8988T (cell line): ENCODE measurements around the gene PIPOX.

ENCODE experiments used
- DNase-seq: peaks from one replicate; pipeline ENCODE4 v3.0.0; 2011

The PIPOX gene

GRCh38 chr17:29042679-29043538, at the start of gene PIPOX:
Gene PIPOX, plus strand, starts transcription at chr17:29043141. Its CDS starts 85 bp downstream, at chr17:29043226.
- DNase-seq = no peak

GRCh38 chr17:28993645-28994426, 49.1 kb upstream of the PIPOX start:
- no peak for DNase-seq

GRCh38 chr17:28996554-28997096, 46.3 kb upstream of the PIPOX start:
- DNase-seq = no peak

GRCh38 chr17:28997806-28998205, 45.1 kb upstream of the PIPOX start:
- no peak for DNase-seq

- no peak for DNase-seq
Observed at GRCh38 chr17:28999206-28999605, 43.7 kb upstream of the PIPOX start.

- no peak for DNase-seq
Observed at GRCh38 chr17:29000973-29001372, 42.0 kb upstream of the PIPOX start.

GRCh38 chr17:29002811-29003210, 40.1 kb upstream of the PIPOX start:
- no peak for DNase-seq

GRCh38 chr17:29003289-29003688, 39.7 kb upstream of the PIPOX start:
- no peak for DNase-seq

GRCh38 chr17:29004081-29004692, 38.8 kb upstream of the PIPOX start:
- DNase-seq = no peak

- DNase-seq = peak; percentile 97
Observed at GRCh38 chr17:29005936-29006511, 36.9 kb upstream of the PIPOX start, which contains the start of gene SEZ6. Gene SEZ6, minus strand, starts transcription at chr17:29006033. Its CDS starts 164 bp downstream, at chr17:29005869.

- DNase-seq = no peak
Observed at GRCh38 chr17:29007456-29007855, 35.5 kb upstream of the PIPOX start.

GRCh38 chr17:29007860-29008455, 35.0 kb upstream of the PIPOX start:
- DNase-seq = peak; percentile 98

GRCh38 chr17:29008591-29008990, 34.4 kb upstream of the PIPOX start:
- no peak for DNase-seq

GRCh38 chr17:29010129-29010528, 32.8 kb upstream of the PIPOX start:
- DNase-seq = no peak

- DNase-seq = no peak
Observed at GRCh38 chr17:29010586-29010985, 32.4 kb upstream of the PIPOX start.

GRCh38 chr17:29012535-29012934, 30.4 kb upstream of the PIPOX start:
- DNase-seq = no peak

GRCh38 chr17:29014716-29015115, 28.2 kb upstream of the PIPOX start:
- no peak for DNase-seq

GRCh38 chr17:29016345-29017210, 26.4 kb upstream of the PIPOX start:
- DNase-seq = no peak

- no peak for DNase-seq
Observed at GRCh38 chr17:29018788-29019474, 24.0 kb upstream of the PIPOX start.

- DNase-seq = no peak
Observed at GRCh38 chr17:29019475-29020181, 23.3 kb upstream of the PIPOX start.
